Measurements from ENCODE around the gene CASP4.
A peak's percentile ranks its signal among the peaks of the same experiment; 100 is the strongest.

Gene CASP4

DNA sequence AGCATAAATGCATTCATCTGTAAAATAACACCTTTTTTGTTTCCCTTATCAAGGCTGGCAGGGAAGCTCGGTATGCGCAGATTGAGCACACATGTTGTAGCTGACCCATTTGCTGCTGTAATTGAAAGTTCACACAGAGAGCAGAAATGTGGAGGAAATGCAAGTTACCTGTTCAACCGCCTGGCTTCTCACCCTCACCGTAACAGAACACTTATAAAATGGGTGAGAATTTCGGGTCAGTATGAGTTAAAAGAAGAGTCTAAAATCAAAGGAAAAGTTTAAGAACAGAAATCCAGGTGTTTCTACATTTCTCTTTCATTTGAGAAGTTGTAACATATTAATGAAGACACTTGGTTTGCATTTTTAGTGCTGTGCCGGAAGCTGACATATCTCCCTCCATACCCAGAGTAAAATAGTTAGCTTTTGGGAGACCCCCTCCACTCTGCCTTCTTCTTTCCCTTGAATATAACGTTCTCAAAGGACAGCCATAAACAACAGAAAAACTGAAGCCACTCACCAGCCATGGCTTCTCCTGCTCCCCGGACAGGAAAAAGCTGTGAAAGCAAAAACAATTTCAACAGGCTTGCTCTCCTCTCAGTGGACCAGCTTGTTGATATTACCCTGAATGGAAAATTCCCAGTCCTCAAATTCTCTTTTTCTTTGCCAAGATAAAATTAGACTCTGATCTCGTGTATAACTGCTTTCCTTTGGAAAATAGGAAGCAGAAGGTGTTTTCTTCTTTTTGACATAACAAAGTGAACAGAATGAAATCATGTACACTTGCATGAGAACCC, 70.3 kb downstream of the CASP4 start, which contains the start of gene CASP12:
TSS of gene CASP12 (minus strand) at position 570 of the 794 bp plus-strand sequence.
- H3K4me3 ChIP-seq (ENCODE audit: low read depth, low read length) = peak within 1 kb of the TSS; percentile 14
- TF ChIP-seq, protein P1, sequence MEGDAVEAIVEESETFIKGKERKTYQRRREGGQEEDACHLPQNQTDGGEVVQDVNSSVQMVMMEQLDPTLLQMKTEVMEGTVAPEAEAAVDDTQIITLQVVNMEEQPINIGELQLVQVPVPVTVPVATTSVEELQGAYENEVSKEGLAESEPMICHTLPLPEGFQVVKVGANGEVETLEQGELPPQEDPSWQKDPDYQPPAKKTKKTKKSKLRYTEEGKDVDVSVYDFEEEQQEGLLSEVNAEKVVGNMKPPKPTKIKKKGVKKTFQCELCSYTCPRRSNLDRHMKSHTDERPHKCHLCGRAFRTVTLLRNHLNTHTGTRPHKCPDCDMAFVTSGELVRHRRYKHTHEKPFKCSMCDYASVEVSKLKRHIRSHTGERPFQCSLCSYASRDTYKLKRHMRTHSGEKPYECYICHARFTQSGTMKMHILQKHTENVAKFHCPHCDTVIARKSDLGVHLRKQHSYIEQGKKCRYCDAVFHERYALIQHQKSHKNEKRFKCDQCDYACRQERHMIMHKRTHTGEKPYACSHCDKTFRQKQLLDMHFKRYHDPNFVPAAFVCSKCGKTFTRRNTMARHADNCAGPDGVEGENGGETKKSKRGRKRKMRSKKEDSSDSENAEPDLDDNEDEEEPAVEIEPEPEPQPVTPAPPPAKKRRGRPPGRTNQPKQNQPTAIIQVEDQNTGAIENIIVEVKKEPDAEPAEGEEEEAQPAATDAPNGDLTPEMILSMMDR (IDR thresholded peaks at IDR 0.05; ENCODE audit: insufficient read depth, low read depth, low read length, missing control alignments) = no peak
- peak; percentile 74 for DNase-seq (ENCODE audit: low read depth)

DNA sequence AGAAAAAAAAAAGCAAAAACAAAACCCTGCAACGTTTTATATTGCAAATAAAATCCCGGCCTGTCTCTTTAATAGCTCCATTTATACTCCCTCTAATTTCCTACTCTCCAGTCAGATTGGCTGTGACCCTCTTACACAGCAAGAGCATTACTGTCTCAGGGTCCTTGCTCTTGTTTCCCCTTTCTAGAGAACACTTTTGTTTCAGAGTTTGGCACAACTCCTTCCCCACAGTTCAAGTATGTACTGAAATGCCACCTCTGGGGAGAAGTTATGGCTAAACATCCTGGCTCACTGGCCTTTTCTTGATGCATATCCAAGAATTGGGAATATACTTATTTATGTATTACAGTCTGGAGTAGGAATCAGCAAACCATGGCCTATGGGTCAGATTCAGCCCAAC, 72.7 kb downstream of the CASP4 start:
- DNase-seq (ENCODE audit: low read depth) = no peak

DNA sequence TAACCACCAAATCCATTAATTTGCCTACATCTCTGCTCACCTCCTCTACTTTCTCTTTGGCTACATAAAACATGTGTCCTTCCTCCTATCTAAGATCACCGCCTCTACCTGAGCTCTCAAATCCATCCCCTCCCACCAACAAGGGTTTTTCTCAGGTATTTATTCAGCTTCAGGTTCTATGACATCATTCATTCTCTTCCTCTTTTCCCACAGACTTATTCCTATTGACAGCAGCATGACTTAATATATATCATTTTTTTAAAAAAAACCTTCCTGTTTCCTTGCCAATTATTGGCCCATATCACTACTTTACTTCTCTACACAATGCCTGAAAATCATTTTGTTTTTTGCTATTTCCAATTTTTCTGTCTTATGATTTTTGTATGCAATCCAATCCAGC, 74.5 kb downstream of the CASP4 start:
- DNase-seq (ENCODE audit: low read depth) = no peak
- TF ChIP-seq, protein P1 (IDR thresholded peaks at IDR 0.05; ENCODE audit: insufficient read depth, low read depth, low read length, missing control alignments) = no peak
- H3K4me3 ChIP-seq (ENCODE audit: low read depth, low read length) = no peak overlapping the region

More for the DNA sequence above, 72.7 kb downstream of the CASP4 start:
- TF ChIP-seq, protein P1 (IDR thresholded peaks at IDR 0.05; ENCODE audit: insufficient read depth, low read depth, low read length, missing control alignments) = no peak
- H3K4me3 ChIP-seq (ENCODE audit: low read depth, low read length) = no peak overlapping the region
